GM21423 (cell line): ENCODE measurements around the gene DCANP1.

ENCODE experiments used
- ATAC-seq: cut with Tn5 transposase; IDR thresholded peaks from one replicate; pipeline ENCODE4 v1.9.1; 2021; ENCODE audit warnings: mild to moderate bottlenecking, moderate library complexity; ENCODE audit not compliant: unreplicated experiment

Gene DCANP1

DNA sequence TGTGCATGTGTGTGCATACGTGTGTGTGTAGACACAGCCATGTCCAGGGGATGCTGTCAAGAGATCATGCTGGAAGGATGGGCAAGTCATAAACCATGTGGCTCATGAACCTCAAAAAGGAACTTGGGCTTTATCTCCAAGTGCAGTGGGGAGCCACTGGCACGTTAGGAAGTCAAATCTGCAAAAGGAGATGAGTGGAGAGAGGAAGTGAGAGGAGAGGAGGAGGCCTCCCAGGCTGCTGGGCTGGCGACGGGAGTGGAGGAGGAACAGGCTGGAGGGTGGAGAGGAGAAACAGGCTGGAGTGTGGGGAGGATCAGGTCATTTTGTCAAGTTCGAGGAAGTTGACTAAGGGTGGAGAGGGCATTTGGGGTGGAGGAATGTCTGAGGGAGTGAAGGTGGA, 34.2 kb upstream of the DCANP1 start:
- no peak for ATAC-seq

DNA sequence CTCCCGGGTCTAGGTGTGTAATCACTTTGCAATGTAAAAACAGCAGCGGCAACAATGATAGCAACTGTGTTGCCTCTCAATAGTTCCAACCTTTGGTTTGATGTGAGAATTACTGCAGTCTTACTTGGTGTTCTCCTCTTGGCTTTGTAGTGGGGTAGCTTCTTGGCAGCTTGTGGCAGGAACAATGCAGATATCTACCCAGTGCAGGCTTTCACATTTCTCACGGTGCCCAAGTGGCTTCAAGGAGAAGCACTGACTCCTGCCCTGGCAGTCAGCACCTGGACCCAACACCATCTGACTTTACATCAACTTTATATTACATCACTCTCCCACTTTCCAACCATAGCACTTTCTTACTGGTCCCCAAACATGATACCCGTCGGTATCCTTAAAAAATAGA, 33.4 kb upstream of the DCANP1 start:
- ATAC-seq, result no peak

DNA sequence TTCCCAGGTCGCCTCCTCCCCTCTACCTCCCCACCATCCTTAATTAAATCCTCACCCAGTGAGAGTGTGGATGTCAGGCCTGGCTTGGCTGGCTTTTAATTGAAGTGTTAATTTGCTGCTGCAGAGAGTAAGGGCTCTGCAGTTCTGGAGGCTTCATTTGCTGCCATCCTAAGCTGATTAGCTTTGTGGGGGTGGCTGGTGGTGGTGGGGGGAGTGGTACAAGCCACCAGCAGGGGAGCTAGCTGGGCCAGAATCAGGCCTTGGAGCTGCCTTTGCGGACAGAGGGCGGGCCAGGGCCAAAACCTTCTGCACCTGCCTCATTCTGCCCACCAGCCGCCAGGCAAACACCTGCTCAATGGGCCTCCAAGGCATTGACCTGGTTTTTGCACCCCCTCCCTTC, 31.8 kb upstream of the DCANP1 start:
- ATAC-seq, result no peak

DNA sequence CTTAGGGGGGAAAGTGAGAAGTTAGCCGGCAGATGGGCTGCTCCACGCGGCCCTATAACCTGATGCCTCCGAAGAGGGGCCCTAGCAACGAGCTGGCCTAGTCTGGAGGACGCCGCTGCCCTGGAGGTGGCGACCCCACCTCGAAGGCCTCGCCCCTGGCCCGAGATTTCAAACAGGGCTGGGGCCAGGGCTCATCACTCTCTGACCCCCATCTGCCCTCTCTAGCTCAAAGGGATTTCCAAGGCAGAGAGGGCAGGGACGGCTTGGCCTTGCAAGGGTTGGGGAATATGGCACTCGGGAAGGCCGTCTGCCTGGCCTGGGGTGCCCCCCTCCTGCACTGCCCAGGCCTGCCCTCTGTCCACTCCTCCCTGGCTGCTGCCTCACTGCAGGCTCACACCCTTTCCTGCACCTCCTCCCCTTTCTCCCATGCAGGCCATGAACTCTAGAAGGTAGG, 30.5 kb upstream of the DCANP1 start:
- no peak for ATAC-seq

DNA sequence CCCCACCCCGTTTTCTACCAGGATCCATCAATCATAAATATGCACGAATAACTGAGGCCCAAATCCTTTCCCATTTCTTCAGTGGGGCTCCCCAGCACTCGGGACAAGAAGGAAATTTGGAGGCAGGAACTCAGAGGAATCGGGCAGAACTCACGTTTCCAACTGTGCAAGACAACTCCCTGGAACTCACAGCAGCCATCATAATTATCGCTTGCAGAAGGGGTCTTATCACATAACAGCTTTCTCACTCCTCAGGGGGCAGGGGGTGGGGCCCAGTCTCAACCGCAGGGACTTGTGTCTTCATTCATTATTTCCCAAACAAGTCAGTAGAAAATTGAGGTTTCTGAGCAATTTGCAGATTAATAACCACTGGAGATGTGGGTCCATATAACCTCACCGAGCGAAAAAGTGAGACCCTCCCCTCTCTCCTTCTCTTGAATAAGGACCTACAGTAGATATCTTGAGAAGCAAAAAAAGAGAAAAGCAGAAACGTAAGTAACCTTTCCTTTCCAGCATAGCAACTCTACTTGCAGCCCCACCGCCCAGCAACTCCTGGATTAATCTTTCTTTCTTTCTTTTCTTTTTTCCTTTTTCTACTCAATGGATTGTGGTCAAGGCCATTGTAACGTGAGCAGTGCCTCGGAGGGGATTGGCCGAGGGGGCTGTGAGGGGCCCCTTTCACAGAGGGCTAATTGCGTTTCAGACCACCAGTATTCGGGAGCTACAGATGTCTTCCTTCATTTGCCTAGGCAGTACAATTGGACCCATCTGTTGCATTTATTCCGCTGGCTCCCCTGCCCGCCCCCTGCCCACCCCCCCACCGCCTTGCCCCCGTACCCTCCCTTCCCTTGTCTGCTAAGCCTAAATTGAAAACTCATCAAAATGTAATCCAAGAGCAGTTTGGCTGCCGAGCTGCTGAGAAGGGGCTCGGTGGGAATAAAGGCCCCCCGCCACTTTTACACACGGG, 29.8 kb upstream of the DCANP1 start:
- ATAC-seq, result no peak

DNA sequence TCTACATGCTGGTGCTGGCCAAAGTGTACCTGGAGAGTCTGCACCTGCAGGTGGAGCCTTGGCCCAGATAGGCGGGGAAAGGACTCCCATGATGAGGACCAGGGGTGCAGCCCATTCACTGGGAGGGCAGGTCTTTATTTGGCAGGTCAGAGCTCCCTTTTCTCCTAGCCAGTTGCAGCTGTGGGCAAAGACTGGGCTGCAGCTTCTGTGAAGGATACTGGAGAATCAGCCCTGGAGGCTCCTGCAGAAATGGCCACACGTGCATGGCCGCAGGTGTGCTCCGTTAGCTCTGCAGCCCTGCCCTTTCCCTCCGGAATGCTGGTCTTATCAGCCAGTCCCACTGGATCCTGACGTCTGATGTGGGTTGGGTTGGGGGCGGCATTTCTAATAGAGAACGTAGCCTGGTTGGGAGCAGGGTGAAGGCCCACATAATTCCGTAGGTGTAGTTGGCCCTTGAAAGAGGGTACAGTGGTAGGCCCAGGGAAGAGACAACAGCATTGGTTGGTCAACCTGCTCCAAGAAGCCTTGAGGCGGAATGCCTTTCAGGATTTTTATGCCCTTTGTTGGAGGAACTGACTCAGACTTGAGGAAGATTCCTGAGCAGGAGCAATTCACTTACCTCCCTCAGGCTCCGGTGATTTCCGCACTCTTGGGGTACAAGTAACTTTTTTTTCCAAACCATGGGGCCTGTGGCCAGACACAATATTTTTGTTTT, 27.0 kb upstream of the DCANP1 start:
- no peak for ATAC-seq

DNA sequence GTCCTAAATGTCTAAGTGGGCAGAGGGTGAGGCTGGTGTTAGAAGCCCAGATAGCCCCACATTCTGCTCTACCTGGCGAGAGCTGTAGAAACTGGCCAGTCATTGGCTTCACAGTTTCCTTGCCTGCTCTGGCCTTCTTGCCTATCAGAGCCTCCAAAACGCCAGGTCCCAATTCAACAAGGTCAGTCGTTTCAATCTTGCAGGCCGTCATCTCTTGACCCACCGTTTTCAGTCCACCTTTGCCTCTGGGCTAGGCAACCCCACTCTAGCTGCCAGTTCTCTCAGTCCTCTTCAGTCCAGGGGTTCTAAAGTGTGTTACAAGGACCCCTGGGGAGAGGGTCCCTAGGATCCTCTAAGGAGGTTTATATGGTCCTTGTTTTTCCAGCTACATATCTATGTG, 25.0 kb upstream of the DCANP1 start:
- ATAC-seq, result no peak

- ATAC-seq, result no peak
Measured at GRCh38 chr5:135471726-135472125, 24.6 kb upstream of the DCANP1 start.

- no peak for ATAC-seq
Measured at GRCh38 chr5:135469911-135470310, 22.8 kb upstream of the DCANP1 start.

GRCh38 chr5:135468541-135468940, 21.4 kb upstream of the DCANP1 start:
- ATAC-seq, result no peak

DNA sequence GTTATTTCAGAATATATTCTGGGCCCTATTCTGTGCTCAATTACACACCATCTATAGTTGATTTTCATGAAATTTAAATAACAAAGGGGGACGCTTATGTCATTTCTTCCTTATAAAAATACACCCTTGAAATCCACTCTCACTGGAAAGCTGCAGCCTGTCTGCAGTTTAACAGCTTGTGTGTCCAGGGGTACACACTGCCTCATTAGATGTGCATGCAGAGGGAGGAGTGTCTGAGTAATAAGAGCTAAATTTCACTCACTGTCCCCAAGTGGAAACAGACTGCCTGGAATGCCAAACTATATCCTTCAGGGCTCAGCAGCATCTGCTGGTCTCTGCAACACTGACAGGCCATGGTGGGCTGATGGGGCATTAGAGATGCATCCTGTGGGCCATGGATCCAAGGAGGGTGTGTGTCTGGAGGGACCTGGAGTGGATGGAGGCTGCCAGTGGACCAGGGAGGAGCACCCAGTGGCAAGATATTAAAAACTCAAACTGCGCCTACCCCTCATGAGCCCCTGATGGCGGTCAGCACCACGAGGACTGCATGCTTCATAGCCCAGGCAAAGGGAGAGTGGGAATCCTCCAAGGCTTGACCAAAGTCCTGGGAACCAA, 20.8 kb upstream of the DCANP1 start:
- ATAC-seq, result no peak

- no peak for ATAC-seq
Measured at GRCh38 chr5:135467051-135467625, 20.0 kb upstream of the DCANP1 start.

DNA sequence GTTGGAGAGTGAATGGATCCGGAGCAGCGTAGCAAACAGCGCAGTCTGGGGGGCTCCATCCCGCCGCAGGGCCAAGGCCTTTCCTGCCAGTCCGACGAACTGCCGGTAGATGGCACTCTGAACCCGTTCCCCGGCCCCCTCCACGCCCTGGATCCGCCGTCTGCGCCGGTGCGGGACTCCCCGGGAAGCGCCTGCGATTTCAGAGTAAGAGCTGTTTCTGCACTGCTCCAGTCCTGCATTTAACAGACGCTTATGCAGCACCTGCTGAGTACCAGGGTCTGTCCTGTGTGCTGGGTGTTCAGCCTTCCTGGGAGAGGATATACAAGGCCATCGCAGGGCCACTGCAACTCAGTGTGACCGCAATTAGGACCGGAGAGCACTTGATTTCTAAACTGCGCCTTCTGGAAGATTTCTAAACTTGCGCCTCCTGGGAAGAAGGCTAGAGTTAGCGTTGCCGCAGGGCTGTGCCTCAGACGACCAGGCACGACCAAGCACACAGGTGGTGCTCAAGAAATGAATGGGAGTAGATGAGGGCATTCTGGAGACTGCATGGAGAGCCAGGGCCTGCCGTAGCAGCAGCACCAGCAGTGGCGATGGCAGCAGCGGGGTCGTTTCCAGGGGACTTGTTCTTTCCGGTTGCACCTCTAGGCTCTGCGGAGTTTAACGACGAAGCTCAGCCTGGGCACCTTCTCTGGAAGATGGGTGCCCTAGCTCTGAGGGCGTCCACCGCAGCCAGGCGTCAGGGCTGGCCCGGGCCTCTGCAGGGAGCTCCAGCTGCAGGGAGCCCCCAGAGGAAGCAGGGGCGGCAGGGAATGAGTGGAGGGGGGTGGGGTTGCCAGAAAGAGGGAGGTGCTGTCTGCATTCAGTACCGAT, 19.3 kb upstream of the DCANP1 start:
- peak; percentile 65 for ATAC-seq

DNA sequence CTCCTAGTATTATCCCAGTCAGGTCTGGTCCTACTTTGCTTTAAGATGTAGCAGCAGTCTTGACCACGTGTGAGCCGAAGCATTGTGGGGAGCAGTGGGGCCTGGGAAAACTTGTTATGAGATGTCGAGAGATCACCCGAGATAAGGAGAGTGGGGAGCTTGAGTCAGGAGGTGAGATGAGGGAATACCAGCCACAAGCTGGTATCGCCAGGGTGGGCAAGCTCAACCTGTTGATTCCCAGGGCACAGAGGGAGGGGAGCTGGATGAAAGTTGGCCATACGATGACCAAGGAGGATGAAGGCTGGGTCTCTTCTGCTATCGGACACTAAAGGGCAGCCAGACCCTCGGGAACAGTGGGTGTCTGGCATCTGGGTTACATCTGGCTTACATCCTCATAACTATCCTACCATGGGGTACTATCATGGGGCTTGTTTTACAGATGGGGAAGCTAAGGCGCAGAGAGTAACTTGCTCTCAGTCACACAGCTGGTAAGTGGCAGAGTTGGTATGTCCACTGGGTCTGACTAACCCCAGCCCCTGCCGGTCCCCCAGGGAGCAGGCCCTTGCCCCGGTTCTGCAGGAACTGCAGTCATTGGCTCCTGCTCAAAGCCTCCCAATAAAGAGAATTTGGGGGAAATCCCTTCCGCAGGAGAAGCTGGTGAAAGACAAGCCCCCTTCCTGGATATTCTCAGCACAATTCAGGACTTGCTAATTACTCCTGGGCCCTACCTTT, 18.4 kb upstream of the DCANP1 start:
- no peak for ATAC-seq

DNA sequence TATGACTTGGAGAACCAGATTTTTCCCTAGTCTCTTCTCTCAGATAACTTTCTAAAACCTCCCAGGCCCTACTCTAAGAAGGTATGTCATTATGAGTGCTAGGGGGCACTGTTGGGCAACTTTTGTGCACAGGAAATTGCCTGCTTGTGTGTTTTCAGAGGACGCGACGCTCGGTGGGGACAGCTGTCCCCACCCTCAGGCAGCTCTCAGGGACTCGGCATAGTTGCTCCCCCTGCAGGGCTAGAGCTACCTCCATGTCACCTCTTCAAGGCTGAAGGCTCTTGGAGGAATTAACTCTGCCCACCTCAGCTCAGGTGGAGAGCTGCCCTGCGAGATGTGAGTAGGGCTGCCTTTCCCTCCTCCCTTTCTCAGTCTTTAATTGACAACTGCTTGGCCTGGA, 15.2 kb upstream of the DCANP1 start:
- peak; percentile 59 for ATAC-seq

DNA sequence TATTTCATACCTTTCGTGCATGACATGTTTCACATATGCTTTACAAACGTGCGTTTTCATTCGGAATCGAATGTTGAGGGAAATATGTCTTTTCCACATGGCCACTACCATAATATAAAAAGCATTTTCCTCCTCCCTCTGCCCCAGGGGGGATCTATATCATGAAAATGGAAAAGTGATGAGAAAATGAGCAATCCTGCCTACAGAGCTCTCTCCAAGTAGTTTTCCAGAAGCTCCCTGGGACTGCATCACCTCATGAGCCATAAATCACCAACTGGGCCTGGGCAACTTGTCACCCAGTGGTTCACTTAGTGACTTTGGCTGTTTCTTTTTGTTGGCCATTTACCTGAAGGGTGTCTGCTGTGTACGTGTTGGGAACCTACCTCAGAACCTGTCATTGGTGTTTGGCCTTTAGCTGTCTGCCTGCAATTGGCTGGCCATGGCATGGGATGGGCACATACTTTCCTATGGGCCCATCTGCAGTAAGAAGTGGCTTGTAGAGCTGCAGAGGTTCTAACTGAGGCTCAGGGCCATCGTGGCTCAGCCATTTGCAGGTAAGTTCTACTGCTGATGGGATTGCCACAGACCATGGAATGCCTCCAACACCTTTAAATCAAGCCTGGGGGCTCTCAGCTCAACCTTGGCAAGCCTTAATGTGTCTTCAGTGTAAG, 14.5 kb upstream of the DCANP1 start:
- no peak for ATAC-seq

DNA sequence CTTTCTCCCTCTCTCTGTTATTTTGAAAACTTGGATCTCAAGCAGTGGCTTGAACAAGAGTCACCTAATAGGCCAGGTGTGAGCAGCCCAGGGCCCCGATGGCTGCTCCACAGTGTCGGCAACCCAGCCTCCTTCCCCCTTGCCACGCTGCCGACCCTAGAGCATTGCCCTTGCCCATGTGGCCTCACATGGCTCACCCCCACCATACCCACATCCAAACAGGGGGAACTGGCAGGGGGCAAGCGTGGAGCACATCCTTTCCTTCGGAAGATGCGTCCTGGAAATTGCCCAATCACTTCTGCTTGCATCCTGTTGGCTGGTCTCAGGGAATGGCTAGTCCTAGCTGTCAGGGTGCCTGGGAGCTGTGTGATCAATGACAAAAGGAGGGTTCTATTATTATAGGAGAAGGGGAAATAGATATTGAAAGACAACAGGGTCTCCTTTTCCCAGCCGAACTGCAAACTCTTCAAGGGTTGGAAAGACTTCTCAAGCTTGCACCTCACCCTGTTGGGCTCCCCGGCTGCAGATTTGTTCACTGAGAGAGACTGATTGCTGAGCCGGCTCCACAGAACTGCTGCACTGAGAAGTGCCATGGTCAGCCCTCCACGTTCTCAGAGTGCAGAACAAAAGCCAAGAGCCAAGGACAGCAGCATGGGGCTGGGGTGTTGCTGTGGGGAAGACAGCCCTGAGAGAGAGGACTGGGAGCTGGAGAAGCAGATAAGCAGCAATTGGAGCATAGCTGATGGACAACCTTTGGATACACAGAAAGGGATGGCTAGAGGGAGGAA, 13.3 kb upstream of the DCANP1 start:
- ATAC-seq, result no peak

GRCh38 chr5:135458921-135459331, 11.8 kb upstream of the DCANP1 start:
- no peak for ATAC-seq
